Measurements from ENCODE around the gene ZC3H12C. TPM values are rescaled to one million over a fixed set of nuclear protein-coding genes. Genes with fewer than 3 reads are reported as not detected.

The ZC3H12C gene
- total RNA-seq, 1 donor from 2014 or later = 14.8 TPM

GRCh38 chr11:110077831-110078325, 15.3 kb upstream of the ZC3H12C start:
- ATAC-seq = no peak
- no peaks in the 10 kb centered on the region for H3K36me3 ChIP-seq
- intact Hi-C loops (cut with DNase I) = no loop called here
- no peaks in the 10 kb centered on the region for H3K9me3 ChIP-seq
- no peak overlapping the region for H3K27ac ChIP-seq
- H3K4me3 ChIP-seq = no peak overlapping the region
- no peaks in the 10 kb centered on the region for H3K4me1 ChIP-seq
- TF ChIP-seq CTCF (IDR thresholded peaks at IDR 0.05) = no peak
- no peaks in the 10 kb centered on the region for H3K27me3 ChIP-seq
- DNase-seq = no peak

DNA sequence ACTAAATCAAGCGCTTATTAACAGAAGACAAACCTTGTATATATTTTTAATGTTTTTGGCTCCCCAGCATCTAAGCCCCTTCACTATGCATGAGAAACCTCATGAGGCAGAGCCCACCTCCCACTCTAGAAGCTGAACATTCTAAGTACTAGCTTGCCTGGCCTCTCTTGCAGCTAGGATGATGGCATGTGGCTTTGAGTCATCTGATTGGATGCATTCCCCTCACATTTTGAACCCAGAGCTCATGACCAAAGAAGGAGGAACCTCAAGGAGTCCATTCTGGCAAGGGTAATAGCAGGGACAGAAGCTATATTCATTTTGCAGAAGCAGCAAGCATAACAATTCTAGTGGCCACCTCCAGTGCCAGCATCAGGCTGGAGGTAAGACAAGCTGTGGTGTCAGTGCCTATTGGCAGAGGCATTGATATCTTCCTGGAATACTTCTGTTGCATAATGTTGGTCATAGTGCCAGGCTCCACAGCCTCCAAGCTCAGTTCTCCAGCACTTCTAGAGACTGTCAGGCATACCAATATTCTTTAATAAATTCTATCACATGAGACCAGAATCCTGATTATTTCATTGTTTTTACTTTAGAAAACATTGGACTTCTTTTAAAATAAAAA, 14.2 kb upstream of the ZC3H12C start:
- DNase-seq (no peak), ATAC-seq (no peak)
- Histone ChIP-seq H3K36me3 (no peaks in the 10 kb centered on the region), H3K9me3 (no peaks in the 10 kb centered on the region), H3K27me3 (no peaks in the 10 kb centered on the region), H3K4me1 (no peaks in the 10 kb centered on the region), H3K4me3 (no peak overlapping the region), H3K27ac (no peak overlapping the region)
- no peak for TF ChIP-seq CTCF (IDR thresholded peaks at IDR 0.05)
- intact Hi-C loops (cut with DNase I) = no loop called here

DNA sequence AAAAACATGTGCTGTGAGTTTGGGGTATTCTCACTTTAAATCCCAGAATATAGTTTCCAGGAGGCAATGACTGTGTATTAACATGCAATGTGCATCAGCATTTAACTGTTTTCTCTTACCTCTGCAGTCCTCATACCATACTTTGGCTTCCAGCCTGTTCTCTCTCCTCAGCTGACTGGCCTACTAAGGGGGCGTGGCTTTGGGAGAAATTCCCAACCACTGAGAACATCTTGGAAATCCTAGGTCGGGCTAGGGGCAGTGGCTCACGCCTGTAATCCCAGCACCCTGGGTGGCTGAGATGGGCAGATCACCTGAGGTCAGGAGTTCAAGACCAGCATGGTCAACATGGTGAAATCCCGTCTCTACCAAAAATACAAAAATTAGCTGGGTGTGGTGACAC, 13.5 kb upstream of the ZC3H12C start:
- no peak for ATAC-seq
- no peaks in the 10 kb centered on the region for H3K36me3 ChIP-seq
- intact Hi-C loops (cut with DNase I) = no loop called here

DNA sequence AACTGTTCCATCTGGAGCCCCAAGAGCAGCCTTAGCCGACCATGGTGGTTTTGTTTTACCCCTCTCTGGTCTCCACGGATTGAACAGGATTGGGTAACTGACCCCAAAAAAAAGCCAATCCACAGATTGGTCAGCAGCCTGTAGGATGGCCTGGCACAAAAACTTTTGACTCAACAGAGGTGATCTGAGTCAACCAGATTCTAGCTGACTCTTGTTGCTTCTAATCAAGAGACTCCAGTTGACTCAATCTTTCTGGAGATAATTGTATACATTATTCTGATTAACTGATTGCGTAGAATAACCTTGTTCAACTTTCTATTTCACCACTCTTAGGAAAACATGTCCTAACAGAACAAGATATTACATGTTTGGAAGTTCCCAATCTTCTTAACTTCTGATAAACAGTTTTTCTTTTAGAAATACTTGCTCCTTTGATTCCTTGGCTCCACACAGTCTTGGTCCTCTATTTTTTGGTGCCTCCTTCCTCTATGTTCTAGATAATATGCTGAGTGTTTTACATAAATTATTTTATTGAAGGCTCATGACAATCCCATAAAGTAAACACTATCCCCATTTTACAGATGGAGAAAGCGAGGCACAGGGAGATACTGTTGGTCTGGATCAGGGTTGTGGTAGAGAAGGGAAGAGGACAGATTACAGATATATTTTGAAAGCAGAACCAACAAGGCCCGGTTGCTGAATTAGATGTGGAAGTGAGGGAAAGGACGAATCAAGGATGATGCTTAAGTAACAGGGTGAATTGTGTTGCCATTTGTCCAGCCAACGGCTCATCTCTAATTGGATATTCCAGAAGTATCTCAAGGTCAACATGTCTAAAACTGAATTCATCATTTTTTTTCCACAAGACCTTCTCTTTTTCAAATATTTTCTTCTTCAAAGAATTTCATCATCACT, 11.5 kb upstream of the ZC3H12C start:
- ATAC-seq (no peak), DNase-seq (no peak)
- H3K27me3 ChIP-seq = no peaks in the 10 kb centered on the region
- TF ChIP-seq CTCF (IDR thresholded peaks at IDR 0.05) = no peak
- no peak overlapping the region for H3K4me3 ChIP-seq
- intact Hi-C loops (cut with DNase I) = no loop called here
- H3K4me1 ChIP-seq = no peaks in the 10 kb centered on the region
- no peaks in the 10 kb centered on the region for H3K36me3 ChIP-seq
- no peak overlapping the region for H3K27ac ChIP-seq
- no peaks in the 10 kb centered on the region for H3K9me3 ChIP-seq

More for the DNA sequence above, 13.5 kb upstream of the ZC3H12C start:
- no peaks in the 10 kb centered on the region for H3K9me3 ChIP-seq
- H3K4me1 ChIP-seq = no peaks in the 10 kb centered on the region
- TF ChIP-seq CTCF (IDR thresholded peaks at IDR 0.05) = no peak
- no peaks in the 10 kb centered on the region for H3K27me3 ChIP-seq
- DNase-seq = no peak
- H3K27ac ChIP-seq = no peak overlapping the region
- no peak overlapping the region for H3K4me3 ChIP-seq

GRCh38 chr11:110082899-110083298, 10.3 kb upstream of the ZC3H12C start:
- Histone ChIP-seq H3K4me3 (no peak overlapping the region), H3K36me3 (no peaks in the 10 kb centered on the region), H3K27ac (no peak overlapping the region), H3K27me3 (no peaks in the 10 kb centered on the region), H3K4me1 (no peaks in the 10 kb centered on the region), H3K9me3 (no peaks in the 10 kb centered on the region)
- no peak for ATAC-seq
- intact Hi-C loops (cut with DNase I) = no loop called here
- DNase-seq = no peak
- TF ChIP-seq CTCF (IDR thresholded peaks at IDR 0.05) = no peak

Data from upper lobe of right lung (tissue), 1 donor.